ENCODE measurements around the gene PIH1D1. TPM values are rescaled to one million over a fixed set of nuclear protein-coding genes. Genes with fewer than 3 reads are reported as not detected.

Gene PIH1D1
- total and polyA plus RNA-seq, 2 of the 8 experiments (the other 6 are each of a cell fraction or from before 2014, with no cell fraction given): 146 to 195 TPM

GRCh38 chr19:49403404-49404187, 48.0 kb downstream of the PIH1D1 start (continued):
- TF ChIP-seq CHD7 (IDR thresholded peaks at IDR 0.05; ENCODE audit: insufficient replicate concordance, low read length) (no peak), NRF1 (IDR thresholded peaks at IDR 0.05; ENCODE audit: low read depth, low read length) (no peak), CEBPB (IDR thresholded peaks at IDR 0.05; ENCODE audit: low read depth, low read length) (no peak), RNF2 (IDR thresholded peaks at IDR 0.05; ENCODE audit: borderline replicate concordance, low read depth, low read length, missing control alignments, poor library complexity, severe bottlenecking) (no peak), CHD1 (IDR thresholded peaks at IDR 0.05; ENCODE audit: low read depth, low read length) (no peak), SRF (IDR thresholded peaks at IDR 0.05; ENCODE audit: low read depth, low read length) (no peak), CBX8 (IDR thresholded peaks at IDR 0.05; ENCODE audit: borderline replicate concordance, low read depth, low read length) (no peak), FOSL1 (IDR thresholded peaks at IDR 0.05; ENCODE audit: insufficient read depth, low read depth, low read length) (no peak), POLR2AphosphoS5 (IDR thresholded peaks at IDR 0.05; ENCODE audit: low read depth, low read length) (peak; percentile 72), TEAD4 (IDR thresholded peaks at IDR 0.05; ENCODE audit: low read depth, low read length) (no peak), POLR2A (IDR thresholded peaks at IDR 0.05; ENCODE audit: control extremely low read depth in 1 of 2, low read depth in 2 of 2, low read length in 2 of 2) (peak in 1 of 2 experiments; percentile 71; a peak in 2 of 3 replicates)

Measured in H1 (cell line).